CD4-positive, alpha-beta T cell treated with Interferon alpha-2 for 1 hour (primary cell): ENCODE measurements around the gene MOCS3.
A peak's percentile ranks its signal among the peaks of the same experiment; 100 is the strongest.
"Not testable (repeated sequence)": the region's sequence is repeated elsewhere in the genome, so short reads cannot be mapped to it uniquely, and the experiment has no call there.

Experiments
- DNase-seq, 2 donors: peaks; one replicate each; pipeline ENCODE4 v3.0.0-alpha.2; 2020 to 2022

MOCS3 gene

DNA sequence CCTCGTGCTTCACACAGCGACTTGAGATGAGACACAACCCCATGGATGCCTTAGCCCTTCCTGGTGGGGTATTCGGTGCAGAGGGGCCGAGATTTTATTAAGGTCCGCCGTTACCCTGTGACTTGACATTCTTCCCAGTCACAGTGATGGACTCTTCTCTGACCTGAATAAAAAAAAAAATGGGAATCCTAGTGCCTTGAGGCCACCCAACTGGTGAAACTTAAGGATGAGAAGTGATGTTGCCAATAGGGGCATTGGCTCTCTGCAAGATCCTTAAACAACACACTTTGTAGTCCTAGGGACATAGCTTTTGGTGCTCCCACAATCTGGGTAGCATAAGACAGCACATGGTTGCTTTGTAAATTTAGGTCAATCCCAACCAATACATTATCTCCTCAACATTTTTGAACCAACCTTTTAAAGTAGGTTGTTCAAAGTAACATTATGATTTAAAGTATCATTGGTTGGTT lies 26.6 kb upstream of the MOCS3 start:
- DNase-seq: peak in 1 of 2 donors; percentile 10

- DNase-seq: no peak
Measured at GRCh38 chr20:50932691-50933280, 25.8 kb upstream of the MOCS3 start.

DNA sequence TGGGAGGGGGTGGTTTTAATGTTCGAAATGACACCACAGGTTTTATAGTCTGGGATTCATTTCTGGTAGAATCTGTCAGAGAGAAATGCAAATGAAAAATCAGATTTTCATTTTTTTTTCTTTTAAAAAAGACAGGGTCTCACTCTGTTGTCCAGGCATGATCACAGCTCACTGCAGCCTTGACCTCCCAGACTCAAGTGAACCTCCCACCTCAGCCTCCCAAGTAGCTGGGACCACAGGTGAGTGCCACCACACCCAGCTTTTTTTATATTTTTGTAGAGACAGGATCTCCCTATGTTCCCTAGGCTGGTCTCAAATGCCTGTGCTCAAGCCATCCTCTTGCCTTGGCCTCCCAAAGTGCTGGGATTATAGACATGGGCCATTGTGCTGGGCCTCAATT lies 25.0 kb upstream of the MOCS3 start:
- no peak for DNase-seq

DNA sequence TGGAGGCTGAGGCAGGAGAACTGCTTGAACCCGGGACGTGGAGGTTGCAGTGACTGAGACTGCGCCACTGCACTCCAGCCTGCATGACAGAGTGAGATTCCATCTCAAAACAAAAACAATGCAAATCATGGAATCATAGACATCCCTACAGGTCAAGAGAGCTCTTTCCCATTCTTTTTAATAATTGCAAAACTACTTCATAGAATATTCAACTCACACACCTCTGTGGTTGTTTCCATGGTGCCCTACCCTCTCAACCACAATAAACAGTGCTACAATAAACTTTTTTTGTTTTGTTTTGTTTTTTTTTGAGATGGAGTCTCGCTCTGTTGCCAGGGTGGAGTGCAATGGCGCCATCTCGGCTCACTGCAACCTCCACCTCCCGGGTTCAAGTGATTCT lies 15.5 kb upstream of the MOCS3 start:
- DNase-seq: no peak

- DNase-seq: no peak
Measured at GRCh38 chr20:50948132-50948785, 10.4 kb upstream of the MOCS3 start.

GRCh38 chr20:50953196-50953595 lies 5.4 kb upstream of the MOCS3 start:
- DNase-seq: no peak

- no peak for DNase-seq
Measured at GRCh38 chr20:50953821-50954220, 4.8 kb upstream of the MOCS3 start.

DNA sequence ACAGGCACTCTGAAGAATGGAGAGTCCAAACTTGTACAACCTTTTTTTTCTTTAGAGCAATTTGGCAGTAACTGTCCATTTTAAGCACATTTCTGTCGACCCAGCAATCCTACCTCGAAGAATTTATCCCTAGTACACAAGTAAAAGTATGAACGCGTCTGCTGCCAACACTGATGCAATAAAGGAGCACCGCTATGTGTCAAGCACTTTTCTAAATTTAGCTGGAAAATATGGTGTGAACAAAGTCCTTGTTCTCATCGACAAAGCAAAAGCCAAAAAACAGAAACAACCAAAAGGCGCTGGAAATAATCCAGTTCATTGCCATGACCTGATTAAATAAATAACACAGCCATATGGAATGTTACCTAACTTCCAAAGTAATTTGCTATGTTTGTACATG lies 1.3 kb upstream of the MOCS3 start:
- no peak for DNase-seq

DNA sequence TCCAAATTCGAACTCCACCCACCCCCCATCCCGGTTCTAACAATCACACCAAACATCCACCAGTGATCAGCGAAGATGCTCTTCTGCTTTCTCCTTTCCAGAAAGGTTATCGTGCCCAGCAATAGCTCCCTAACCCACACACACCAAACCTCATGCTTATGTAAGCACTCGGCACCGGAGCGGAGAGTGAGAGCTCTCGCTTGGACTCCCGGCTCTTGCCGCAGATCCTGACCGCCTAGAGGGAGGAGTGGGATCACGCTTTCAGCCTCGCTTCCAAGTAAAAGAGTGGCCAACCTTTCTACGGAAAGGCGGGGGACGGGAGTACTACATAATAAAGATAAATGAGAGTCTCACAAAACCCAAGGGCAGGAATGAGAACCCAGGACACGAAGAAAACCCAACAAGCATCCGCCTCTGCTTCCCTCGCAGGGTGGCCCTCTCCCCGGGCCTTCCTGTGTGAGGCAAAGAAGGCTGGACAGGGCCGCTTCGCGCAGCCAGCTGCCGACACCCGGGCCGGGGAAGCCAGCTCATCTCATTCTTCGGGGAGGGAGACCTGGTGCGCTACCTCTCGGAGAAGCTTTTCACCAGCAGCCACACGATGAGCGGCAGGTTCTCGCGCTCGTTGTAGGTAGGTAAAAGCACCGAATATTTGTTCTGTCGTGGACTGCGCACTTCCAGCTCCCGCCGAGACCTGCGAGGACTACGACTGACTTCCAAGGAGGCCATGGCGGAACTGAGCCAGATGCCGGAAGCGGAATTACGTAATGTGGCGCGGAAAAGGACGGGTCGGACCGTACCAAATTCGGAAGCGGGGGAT lies 612 bp upstream of the MOCS3 start, which contains the start of gene DPM1:
DPM1 (minus strand) TSS at position 735 of the 817 bp plus-strand sequence; CDS start at position 726, 9 bp downstream.
- peak; percentile 85 to 92 for DNase-seq

GRCh38 chr20:50959543-50960126 lies 1.0 kb downstream of the MOCS3 start:
- no peak for DNase-seq

- no peak for DNase-seq
Measured at GRCh38 chr20:50967586-50967985, 9.0 kb downstream of the MOCS3 start.

- DNase-seq: no peak
Measured at GRCh38 chr20:50968289-50968688, 9.7 kb downstream of the MOCS3 start.

DNA sequence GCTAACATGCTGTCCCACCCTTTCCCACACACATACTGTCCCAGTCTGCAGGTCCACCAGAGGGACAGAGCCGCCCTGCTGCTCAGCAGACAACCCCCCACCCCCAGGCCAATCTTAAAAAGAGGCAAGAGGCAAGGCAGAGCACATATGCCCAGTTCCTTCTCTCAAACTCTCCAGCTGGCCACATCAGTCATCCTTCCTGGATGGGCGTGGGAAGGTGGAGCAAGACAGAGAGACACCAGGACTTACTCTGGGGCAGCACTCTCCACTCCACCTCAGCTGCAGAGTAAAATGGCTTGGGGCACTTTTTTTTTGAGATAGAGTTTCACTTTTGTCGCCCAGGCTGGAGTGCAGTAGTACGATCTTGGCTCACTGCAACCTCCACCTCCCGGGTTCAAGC lies 10.8 kb downstream of the MOCS3 start:
- no peak for DNase-seq

DNA sequence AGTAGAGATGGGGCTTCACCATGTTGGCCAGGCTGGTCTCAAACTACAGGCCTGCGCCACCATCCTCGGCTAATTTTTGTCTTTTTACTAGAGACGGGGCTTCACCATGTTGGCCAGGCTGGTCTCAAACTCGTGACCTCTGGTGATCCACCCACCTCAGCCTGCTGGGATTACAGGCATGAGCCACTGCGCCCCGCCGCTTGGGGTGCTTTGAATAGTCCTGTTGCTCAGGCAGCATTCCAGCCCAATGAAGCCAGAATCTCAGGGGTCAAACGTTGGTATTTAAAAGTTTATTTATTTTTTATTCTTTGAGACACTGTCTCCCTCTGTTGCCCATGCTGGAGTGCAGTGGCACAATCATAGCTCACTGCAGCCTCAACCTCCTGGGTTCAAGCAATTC lies 11.3 kb downstream of the MOCS3 start:
- no peak for DNase-seq

DNA sequence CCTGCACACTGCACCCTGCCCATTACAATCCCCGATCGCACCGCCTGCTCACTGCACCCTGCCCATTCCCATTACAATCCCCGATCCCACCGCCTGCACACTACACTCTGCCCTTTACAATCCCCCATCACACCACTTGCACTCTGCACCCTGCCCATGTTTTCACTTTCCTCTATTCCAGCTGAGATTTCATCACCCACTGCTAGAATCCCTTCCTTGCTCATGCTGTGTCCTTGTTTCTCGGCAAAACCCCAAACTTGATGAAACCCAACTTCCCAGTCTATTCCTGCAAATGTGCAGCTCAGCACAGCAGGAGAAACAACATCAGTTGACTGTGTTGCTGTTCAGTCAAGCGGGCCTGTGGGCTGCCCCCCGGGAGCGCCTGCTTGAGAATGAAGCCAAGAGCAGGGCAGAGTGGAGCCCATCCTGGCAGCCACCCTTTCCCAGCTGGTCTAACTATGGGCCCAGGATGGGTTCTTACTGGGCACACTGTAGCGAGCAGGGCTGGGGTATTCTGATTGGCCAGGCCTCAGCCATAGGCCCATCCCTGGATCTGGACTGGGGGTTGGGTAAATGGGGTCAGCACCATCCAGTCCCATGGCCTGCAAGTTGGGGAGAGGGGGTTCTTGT lies 17.2 kb downstream of the MOCS3 start:
- DNase-seq: no peak

DNA sequence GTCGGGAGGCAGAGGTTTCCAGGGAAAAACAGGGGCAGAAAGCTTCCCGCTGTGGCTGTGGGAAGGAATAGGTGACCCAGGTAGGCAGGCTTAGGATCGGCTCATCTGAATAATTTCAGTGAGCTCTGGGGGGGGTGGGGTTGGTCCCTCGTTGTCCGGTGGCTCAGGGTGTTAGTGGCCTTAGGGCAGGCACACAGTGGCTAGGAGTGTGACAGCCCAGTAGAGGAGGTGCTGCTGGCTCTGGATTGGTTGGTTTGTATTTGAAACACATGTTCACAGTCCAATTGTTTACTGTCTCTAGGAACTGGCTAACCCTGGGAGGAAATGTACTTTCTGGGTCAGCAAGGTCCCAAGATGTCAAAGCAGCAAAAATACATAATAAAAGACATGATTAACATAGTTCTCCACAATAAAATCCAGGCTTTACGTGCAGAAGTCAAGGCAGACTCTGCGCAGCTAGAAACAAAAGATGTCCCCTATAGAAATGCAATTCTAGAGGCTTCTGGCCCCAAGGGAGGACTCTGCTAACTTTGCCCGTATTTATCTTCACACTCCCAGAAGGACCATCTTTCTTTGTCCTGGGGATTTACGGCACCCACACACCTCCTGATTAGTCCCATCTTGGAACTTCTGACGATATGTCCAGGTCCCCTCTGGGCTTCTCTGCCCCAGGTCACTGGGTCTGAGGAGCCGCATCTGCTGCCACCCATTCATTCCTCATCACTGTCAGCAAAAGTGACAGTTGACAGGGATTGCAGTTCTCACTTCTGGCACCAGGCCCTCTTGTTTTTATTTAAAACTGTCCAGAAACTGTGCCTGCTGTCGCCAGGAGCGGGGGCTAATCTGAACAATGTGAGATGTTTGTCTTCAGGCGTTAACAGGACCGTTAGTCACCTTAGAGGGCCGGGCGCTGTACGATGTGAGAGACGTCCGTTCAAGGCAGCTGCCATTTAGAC lies 18.7 kb downstream of the MOCS3 start:
- DNase-seq: no peak

DNA sequence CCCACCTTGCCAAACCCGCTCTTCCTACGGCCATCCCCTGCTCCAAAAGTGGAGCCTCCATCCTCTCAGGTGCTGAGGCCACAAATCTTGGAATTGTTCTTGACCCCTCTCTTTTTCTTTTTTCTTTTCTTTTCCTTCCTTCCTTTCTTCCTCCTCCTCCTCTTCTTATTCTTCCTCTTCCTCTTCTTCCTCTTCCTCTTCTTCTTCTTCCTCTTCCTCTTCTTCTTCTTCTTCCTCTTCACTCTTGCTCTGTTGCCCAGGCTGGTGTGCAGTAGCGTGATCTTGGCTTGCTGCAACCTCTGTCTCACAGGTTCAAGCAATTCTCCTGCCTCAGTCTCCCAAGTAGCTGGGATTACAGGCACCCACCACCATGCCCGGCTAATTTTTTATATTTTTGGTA lies 19.9 kb downstream of the MOCS3 start:
- DNase-seq: not testable (repeated sequence)

DNA sequence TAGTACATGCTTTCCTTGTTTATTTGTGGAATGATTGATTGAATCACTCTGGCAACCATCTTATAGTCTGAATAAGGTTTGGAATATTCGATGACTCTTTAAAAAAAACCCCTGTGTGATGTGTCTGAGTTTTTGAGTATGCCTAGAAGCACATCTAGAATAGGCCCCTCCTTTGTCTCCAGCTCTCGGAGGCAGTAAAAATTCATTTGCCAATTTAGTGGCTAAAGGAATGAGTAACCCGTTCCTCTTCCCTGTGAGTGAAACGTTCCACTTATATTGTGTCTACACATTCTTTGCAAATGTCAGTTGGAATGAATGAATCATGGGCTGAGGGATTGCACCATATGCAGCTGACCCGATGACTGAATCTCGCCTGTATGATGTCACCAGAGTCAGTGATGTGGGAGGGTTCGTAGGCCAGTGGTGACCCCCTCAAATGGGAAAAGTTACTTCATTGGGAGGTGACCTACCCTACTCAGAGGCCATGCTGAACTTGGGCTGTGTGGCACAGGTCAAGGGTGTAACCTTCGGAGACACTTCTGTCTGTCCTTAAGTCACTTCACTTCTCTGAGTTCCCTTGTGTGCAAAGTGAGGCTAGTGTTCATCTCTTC lies 21.6 kb downstream of the MOCS3 start:
- no peak for DNase-seq

DNA sequence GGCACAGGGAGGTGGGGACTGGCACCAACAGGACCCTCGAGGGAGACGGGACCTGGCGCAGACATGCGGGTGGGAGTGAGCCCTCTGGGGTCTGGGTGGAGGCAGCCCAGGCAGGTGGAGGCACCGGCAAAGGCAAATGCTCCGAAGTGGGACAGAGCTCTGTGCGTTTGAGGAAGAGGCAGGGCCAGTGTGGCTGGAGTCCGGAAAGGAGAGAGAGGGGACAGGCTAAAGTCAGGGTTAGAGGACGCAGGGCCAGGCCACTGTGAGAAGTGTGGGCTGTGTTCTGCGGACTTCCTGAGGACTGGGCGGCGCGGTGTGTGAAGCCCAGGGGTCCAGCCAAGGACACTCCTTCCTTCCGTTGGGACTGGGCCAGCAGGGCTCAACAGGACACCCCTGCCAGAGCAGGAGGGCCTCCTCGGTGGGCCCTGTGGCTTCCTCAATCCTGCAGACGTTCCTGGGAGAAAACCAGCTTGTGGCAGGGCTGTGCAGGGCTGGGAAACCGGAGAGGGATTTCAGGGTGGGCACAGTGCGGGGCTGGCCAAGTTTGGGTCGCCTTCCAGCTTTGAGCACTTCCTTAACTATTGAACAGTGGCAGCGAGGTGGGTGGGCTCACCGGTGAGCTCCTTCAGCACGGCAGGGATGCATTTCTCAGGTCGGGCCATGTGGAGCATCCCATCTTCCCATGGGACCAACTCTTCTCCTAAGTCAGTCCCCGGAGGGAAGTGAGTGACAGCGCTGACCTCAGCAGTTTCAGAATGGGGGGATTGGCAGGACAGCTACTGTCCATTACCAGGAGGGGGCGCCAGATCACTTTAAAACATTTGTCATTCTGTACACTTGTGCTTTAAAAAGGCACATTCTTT lies 22.5 kb downstream of the MOCS3 start:
- DNase-seq: peak; percentile 51 to 65

DNA sequence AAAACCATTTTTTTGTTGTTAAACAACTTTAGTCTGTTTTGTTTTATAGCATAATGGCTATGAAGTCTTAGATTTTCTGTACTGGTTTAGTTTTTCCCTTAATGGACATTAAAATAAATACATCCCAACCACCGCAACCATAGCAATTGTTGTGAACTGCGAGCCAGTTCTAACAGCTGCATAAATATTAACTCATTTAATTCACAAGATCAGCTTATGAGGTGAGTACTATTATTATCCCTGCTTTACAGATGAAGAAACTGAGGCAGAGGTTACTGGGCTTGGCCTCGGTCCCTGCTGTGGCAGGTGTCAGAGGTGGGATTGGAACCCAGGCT lies 23.1 kb downstream of the MOCS3 start:
- no peak for DNase-seq
